GM18867 (cell line): ENCODE results near the gene HERC2.
"Not testable (repeated sequence)": the region's sequence is repeated elsewhere in the genome, so short reads cannot be mapped to it uniquely, and the experiment has no call there.

ENCODE experiments used
- ATAC-seq: cut with Tn5 transposase; IDR thresholded peaks from one replicate; pipeline ENCODE4 v1.9.1; 2021; ENCODE audit warnings: mild to moderate bottlenecking, moderate library complexity; ENCODE audit not compliant: unreplicated experiment

HERC2 gene

DNA sequence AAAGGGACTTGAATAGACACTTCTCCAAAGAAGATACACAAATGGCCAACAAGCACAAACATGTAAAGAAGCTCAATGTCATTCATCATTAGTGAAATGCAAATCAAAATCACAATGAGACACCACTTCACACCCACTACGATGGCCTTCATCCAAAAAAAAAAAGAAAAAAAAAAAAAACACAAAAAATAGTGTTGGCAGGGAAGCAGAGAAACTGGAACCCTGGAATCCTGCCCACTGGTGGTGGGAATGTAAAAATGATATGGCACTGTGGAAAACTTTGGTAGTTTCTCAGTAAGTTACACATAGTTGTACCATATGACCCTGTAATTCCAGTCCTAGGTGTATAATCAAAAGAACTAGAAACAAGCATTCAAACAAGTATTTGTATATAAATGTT lies 94.7 kb downstream of the HERC2 start:
- not testable (repeated sequence) for ATAC-seq

DNA sequence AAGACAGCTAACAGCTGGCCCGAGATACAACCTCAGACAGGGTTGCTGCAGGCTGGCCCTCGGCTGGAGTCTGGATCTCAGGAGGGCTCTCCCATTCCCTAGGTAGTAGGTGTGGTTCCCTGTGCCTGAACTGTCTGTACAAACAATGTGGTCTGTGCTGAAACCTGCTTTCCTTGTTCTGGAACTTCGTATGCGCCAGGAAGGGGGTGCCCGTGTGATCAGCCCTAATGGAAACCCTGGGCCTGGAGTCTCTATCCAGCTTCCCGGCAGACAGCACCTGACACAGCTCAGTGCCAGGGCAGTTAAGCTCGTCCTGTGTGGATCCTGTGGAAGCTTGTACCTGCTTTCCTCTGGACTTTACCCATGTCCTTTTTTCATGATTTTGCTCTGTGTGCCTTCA lies 99.4 kb downstream of the HERC2 start:
- ATAC-seq: not testable (repeated sequence)

DNA sequence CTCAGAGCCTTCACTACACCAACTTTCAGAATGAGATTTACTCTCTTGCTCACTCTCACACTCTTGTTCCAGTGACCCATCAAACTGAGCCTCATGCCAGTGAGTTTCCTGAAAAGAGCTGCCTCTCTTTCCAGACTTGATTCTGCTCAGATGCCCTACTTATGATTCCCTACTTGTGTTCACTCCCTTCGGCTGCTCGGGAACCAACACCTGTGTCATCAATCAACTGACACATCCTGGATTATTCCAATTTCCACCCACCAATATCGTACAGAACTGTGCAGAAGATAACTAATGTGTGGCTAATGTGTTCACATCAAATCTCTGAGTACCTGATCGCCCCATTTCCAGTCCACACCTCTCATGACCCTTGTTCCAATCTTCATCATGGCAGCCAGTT lies 100.3 kb downstream of the HERC2 start:
- not testable (repeated sequence) for ATAC-seq

DNA sequence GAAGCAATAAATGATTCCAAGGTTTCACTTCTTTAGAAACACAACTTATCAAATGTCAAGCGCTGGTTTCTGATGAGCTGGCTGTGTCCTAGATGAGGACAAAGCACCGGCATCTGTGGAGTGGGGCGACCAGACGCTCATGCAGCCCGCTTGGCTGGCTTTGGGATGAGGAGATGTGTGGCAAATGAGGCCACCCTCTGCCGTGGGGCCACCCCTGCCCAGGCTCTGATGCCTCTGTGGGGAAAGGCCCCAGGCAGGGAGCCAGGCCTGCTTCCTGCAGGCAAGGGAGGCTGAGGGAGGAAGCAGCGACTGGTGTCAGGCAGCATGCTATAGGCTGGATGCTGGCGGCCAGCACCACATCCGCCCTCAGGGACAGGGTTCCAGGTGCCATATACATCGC lies 102.9 kb downstream of the HERC2 start:
- ATAC-seq: no peak

DNA sequence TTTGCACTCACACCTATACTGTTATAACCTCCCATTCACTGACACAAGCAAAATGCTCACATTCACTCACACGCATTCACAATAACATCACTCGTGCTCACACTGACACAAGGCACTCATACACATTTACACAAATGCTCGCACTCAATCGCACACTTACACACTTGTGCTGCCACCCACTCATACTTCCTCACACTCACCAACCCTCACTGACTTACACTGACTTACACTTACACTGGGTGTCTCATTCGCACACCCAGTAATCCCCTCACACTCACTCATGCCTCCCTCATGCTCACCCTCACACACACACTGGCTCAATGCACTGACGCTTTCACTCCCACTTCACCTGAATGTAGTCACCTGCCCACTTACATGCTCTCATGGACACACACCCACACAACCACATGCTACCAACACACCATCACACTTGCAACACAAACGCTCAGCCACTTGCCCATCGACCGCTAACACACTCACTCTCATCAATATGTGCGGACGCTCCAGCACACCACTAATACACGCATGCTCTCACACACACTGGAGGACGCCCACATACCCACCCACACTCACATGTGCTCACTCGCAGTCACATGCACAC lies 104.9 kb downstream of the HERC2 start:
- not testable (repeated sequence) for ATAC-seq

DNA sequence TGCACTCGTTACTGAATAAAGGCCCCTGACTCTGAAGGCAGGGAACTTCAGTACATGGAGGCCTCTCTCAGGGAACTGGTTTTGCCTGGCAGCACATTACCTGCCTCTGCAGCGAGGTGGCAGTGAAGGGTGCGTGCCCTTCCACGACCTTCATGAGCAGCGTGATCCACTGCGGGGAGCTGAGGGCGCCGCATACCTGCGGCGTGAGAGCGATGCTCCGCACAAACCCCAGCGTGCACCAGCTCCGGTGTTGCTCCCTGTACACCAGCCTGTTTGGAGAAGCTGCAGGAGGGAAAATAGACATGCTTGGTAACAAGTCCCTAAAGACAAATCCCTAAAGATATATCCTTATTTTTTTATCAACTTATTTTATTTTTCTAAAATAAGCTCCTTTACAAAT lies 106.5 kb downstream of the HERC2 start:
- not testable (repeated sequence) for ATAC-seq

DNA sequence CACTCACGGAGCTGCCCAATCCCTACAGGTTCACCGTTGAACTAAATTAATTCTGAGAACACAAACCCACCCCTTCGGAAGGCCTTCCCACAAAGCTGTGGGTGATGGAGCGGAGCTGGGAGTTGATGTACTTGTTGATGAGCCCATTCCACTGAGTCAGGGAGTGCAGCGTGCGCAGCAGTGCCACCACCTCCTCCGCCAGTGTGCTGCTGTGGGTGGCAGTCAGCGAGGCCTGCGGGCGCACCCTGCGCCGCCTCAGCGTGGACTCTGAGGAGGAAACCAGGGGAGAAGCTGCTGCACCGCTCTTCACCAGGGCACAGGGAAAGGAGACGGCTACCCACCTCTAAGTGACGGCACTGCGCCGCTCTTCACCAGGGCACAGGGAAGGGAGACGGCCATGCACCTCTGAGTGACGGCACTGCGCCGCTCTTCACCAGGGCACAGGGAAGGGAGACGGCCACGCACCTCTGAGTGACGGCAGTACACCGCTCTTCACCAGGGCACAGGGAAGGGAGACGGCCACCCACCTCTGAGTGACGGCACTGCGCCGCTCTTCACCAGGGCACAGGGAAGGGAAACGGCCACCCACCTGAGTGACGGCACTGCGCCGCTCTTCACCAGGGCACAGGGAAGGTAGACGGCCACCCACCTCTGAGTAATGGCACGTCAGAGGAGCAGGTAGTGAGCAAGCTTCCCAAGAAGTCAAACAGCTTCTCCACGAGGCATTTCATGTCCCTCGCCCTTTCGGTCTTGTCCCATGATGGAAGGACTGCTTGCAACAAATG lies 107.8 kb downstream of the HERC2 start:
- not testable (repeated sequence) for ATAC-seq

DNA sequence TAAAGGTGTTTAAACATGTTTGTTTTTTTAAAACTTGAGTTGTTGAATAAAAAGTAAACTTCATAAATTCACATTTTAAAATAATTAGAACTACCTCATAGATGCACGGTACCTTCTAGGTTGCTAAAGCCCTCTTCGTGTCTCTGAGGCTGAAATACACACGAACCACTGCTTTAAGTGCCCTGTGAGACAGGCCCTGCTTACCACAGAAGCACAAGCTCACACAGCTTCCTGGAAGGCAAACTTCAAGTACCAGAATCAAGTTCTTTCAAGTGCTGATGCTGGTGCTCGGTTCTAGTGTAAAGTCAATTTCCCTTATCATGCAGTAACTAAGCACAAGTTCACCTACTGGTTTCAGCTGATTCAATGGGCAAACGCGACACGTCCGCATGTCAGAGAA lies 108.6 kb downstream of the HERC2 start:
- ATAC-seq: not testable (repeated sequence)

DNA sequence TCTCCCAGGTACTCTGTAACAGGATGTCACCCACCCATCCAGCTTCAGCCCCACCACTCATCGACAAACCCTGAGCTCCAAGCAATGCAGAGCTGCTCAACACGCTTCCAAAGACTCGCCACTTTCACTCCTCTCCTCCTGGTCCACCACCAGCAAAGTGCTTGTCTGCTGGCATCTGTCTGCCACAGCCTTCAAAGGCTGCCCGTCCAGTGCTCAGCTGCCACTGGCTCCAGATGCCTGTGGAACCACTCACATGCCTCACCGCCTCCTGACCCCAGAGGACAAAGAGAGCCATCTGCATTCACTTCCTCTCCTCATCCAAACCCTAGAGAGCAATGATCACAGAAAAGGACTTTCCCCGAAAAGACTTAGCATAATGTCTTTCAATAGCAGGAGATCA lies 113.4 kb downstream of the HERC2 start:
- ATAC-seq: no peak

DNA sequence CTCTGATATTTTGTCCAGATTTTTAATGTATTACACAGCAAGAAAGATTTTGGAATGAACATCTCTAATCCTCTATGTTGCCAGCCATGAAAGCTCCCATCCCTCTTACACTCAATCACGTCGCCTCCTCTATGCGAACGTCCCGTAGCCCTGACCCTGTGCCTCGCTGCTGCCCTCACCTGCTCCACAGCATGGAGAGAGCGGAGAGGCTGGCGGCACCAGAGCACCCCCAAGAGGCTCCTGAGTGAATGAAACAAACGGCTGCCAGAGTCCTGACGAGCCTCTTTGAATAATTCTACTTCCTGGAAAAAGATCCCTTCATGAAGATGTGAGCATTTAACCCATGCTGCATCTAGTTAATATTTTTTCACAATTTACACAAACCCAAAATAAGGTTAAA lies 116.3 kb downstream of the HERC2 start:
- ATAC-seq: not testable (repeated sequence)

DNA sequence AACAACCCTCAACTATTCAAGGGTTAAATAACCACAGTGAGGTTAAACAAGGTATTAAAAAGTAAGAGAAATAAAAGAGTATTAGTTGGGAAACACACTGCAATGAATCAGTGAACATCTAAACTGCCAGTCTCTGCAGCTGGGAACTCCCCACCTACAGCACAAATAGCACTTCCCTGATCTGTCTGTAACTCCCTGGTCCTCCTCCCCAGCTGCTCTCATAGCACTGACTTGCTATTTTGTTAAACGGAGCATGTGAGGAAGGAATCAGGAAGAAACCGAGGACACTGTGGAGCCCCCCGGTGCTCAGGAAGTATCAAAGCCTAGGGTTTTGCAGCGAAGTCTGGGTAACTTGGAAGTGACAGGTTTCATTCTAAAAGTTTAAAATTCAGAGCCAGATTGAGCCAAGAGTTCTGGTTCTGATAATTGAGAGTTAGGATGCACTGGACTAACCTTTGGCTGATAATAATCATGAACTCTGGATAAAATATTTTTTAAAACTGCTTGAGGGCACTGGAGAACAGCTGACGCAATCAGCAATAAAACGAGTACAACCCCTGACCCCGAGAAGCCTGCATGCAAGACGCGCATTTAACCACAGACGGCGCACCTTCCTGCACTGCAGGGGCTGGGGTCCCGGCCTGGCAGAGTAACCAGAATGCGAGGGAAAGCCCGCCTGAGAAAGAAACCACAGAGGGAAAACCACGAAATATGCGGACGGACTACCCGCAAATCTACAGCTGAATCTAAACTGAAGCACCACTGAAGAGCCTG lies 118.7 kb downstream of the HERC2 start:
- not testable (repeated sequence) for ATAC-seq

DNA sequence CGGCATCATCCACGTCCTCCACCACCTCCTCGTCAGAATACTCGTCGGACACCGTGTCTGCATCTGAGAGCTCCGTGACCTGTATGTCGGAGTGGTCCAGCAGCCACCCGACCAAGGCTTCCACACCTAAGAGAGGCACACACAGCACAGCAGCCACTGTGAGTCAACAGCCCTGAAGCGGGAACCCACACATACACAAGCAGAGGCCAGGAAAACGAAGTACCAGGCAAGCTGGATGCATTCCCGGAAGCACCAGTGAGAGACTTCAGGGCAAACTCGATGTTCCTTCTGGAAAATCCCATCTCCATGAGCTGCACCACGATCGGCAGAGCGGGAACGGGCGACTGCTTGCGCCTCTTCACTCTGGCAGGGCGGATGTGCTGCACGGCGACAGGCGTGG lies 119.9 kb downstream of the HERC2 start:
- ATAC-seq: not testable (repeated sequence)

DNA sequence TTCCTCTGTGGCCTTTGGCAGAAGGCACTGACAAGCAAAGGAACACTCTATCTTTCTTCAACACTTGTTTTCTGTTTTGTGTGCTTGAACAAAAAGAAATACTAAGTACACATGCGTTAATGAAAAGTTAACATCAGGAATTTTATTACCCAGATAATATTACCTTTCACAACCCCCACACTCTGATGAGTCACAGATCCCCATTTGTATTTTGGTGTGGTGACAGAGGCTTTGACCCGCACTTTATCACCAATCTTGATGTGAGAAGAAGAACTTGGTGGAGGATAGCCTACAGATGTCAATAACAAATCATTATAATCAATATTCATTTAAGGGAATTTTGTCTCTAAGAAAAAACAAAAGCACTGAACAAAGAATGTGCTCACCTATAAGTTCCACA lies 123.8 kb downstream of the HERC2 start:
- ATAC-seq: not testable (repeated sequence)

DNA sequence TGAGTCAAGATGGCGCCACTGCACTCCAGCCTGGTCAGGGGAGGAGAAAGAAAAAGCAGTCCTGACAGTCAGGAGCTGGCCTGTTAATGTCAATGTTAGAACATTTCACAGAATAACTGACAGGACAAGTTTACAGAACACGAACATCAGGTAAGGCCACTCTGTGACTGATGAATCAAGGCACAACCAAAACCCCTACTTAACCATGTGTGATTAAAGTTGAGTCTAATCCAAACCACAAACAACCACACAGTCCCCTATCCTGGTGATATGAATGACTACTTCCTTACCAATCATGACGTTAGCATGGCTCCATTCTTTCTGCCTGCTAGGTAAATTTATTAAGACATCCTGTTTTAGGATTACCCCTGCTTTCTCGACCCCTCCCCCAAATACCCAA lies 124.3 kb downstream of the HERC2 start:
- ATAC-seq: not testable (repeated sequence)

DNA sequence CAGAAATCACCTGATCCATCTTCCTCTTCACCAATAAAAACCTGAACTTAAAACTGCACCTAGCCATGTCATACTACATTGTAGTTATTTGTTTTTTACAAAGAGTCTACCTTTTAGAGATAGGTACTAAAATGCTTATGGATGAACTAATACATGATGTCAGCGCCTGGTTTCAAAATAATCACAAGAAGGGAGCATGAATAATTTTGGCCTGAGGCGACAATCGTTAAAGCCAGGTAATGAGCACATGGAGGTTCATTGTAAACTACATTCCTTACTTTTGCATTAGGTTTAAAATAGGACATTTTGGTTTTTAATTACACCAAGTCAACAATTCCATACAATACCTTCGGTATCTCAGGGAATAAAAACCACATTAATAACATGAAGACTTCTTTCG lies 125.4 kb downstream of the HERC2 start:
- ATAC-seq: not testable (repeated sequence)

DNA sequence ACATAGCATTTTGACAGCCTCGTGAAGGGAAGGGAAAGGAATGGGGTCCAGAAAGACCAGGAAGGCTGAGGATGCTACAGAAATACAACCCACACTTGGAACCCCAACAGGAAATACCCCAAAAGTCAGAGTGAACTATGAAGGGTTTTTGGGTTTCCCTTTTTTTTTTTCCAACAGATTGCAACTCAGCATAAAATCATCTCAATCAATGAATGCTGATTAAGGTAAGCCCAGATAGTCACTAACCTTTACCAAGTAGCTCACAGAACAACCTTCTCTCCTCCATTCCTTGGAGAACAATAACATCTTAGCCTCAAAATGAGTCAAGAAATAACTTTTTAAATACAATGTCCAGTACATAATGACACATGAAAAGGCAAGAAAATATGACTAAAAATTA lies 129.2 kb downstream of the HERC2 start:
- no peak for ATAC-seq

DNA sequence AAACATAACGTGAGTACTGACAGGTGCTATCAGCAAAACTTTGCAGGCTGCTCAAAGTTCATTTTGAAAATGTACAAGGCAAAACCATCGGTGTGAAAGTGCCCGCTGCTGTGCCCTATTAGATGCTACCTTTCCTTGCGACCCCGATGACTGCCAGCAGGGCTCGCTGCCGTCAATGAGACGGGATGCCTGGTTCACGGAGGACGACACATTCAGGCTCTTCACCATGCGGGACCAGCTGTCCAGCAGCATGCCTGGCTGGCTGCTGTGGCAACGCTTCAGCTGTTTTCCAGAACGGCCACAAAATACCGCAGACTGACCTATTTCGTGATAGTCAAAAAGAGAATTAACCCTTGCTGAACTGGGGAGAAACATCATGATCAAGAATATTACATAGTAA lies 130.1 kb downstream of the HERC2 start:
- ATAC-seq: no peak

DNA sequence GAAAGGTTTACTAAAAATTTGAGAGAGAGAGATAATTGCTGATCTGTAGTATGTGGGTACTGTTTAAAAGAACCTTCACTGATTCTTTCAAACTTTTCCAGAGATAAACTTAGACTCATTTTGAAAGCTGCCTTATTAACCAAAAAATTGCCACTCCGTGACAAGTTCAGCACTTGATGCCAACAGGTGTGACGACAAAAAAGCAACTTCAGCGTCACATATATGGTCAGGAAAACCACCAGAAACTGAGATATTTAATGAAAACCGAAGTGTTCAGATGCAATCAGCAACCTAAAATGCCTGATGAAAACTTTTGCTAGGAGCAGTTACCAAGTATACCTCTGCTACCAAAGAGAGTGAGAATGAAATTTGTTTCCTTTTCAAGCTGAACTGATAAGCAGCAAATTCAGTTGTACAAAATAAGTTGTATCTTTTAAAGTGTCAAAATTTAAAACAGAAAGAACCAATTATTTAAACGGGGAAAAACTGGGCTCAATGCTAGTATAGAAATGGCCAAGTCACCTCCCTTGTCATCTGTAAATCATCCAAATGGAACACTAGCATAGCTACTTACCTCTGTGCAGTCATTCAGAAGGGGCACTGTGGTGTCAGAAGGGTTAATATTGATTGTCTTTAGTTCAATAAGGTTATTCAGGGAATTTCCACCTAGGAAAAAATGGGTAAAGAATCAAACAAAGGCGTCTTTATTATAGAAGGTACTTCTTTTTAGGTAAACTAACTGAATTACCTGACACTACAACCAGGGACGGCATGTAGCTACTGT lies 131.4 kb downstream of the HERC2 start:
- no peak for ATAC-seq

DNA sequence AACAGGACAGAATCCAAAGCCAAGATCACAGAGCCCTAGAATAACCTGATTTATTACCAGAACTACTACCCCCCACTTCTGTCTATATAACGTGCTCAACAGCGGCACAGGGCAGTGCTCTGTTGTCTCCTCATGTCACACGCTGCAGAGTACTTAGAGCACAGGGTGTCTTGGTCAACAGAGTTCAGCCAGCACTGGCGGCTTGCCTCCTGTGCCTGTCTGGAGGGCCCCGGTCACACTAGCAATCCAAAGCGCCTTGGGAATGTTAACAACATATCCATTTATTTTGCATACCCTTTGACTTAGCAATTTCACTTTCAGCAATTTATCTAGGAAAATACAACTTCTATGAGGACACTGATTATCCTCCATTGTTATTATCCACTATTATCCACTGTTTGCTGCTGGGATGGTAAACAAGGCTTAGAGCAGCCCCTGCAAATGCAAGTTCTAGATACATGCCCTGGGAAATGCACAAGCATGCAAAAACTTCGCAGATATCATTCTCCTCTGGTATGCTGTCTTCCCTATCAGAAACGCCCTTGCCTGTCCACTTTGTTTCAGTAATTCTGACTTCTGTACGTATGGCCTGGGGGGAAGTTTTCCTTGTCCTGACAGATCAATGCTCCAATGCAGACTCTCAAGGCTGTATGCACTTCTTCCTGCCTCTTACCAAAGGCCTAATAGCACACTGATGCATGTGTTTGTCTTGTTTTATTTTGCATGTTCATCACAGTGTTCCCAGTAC lies 136.7 kb downstream of the HERC2 start:
- ATAC-seq: no peak

DNA sequence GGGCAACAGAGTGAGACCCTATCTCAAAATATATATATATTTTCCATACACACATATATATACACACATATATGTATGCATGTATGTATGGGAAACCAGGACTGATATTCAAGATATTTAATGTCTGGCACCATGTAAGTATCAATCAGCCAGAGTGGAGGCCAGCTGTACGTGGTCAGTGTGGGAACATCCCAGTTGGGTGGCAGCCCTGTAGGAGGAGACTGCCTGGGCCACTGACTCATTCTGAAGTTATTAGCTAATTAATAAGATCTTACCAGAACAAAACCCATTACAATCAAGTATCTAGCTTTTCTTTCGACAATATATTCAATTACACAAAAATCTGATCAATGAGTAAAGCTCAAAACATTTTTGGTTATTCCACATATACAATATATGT lies 137.8 kb downstream of the HERC2 start:
- no peak for ATAC-seq
